Esophagus muscularis mucosa (tissue), 3 donors: ENCODE data around the gene MZF1.

Experiments
- CTCF ChIP-seq, 3 experiments: fragments of 200-600 bp in 2 of 3; fragments of 450-650 bp in 1 of 3; sonication (generic) in 2 of 3; IDR thresholded peaks; one replicate each; pipeline ENCODE4 v1.5.1; 2017 to 2019; ENCODE audit warnings: antibody characterized with exemption in 3 of 3, mild to moderate bottlenecking in 2 of 3, moderate library complexity in 1 of 3
- POLR2A ChIP-seq: fragments of 450-650 bp; IDR thresholded peaks from one replicate; pipeline ENCODE4 v1.6.1; 2017; ENCODE audit warnings: antibody characterized with exemption, moderate library complexity, mild to moderate bottlenecking, low read depth

GRCh38 chr19:58550362-58551122 lies 22.6 kb downstream of the MZF1 start:
- no peak for TF ChIP-seq CTCF (IDR thresholded peaks at IDR 0.05)
- TF ChIP-seq POLR2A, result no peak
